ENCODE measurements around the gene GPC6. TPM values are rescaled to one million over a fixed set of nuclear protein-coding genes. Genes with fewer than 3 reads are reported as not detected.

The GPC6 gene
- total and polyA plus RNA-seq, 2 donors (not counting 3 experiments of a cell fraction or from before 2014, with no cell fraction given): 0.01 TPM; not detected in 1

DNA sequence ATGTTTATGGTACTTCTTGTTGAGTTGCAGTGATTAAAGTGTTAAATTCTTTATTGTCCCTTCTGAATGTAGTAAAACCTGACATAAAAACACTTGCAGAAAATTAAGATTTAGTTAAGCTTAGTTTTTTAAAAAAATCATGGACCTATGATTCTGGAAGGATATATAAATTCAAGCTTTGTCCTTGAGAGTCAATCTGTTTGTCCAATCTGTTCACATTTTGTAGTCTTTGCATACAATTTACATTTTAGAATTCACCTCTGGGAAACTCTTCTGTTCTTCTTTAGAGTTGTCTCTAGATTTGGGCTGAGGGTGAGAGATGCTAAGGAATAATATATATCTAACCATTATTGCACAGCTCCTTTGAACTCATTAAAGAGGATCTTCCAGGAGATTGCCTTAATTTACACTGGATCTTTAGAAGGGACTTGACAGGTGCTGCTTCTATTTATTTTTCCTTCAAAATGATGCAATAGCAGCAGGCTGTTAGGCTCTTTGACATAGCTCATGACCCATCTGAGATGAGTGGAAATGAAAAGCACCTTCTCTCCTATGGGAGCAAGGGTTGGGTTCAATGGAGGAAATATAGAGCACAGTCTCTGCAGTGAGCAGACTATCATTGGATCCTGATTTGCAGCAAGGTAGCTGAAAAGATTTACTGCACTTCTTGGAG is 433.9 kb downstream of the GPC6 start:
- no peak overlapping the region for H3K27ac ChIP-seq (ENCODE audit: insufficient read depth, low read depth, low read length)
- H3K4me3 ChIP-seq (replicated peaks in 1 of 3; ENCODE audit: insufficient read depth in 1 of 3, low read depth in 1 of 3, low read length in 3 of 3): no peak overlapping the region
- no peak overlapping the region for H3K4me2 ChIP-seq (ENCODE audit: insufficient read depth, low read length)
- H2AFZ ChIP-seq (ENCODE audit: low read depth, low read length): no peak overlapping the region
- intact Hi-C loops (cut with micrococcal nuclease) (no loop called here), dilution Hi-C loops (cut with MboI; ENCODE audit: extremely low pct_ligation_motif_present, low sequenced_read_pairs) (no loop called here)
- H3K79me2 ChIP-seq (ENCODE audit: control insufficient read depth, insufficient read depth, low read length): no peaks in the 10 kb centered on the region
- no peak for TF ChIP-seq POLR2A (IDR thresholded peaks at IDR 0.05; ENCODE audit: low read depth, low read length)
- no peaks in the 10 kb centered on the region for H3K36me3 ChIP-seq (ENCODE audit: control insufficient read depth in 2 of 2, extremely low read depth in 1 of 2, insufficient read depth in 2 of 2, low read length in 2 of 2)
- no peaks in the 10 kb centered on the region for H3K9me1 ChIP-seq (replicated peaks; ENCODE audit: control insufficient read depth, extremely low read depth, insufficient read depth, low read length)
- CTCF ChIA-PET: no interaction called here
- FAIRE-seq: no peak
- no peaks in the 10 kb centered on the region for H3K9me3 ChIP-seq (replicated peaks; ENCODE audit: control insufficient read depth, insufficient read depth, low read length)
- H3K27me3 ChIP-seq (ENCODE audit: control insufficient read depth in 2 of 2, insufficient read depth in 2 of 2, low read length in 2 of 2): no peaks in the 10 kb centered on the region
- H3K4me1 ChIP-seq (ENCODE audit: control insufficient read depth, extremely low read depth, insufficient read depth, low read length): no peaks in the 10 kb centered on the region
- H3K9ac ChIP-seq (replicated peaks; ENCODE audit: extremely low read depth, insufficient read depth, low read length): no peak overlapping the region
- H4K20me1 ChIP-seq (replicated peaks; ENCODE audit: control insufficient read depth, extremely low read depth, insufficient read depth, low read length): no peaks in the 10 kb centered on the region
- no TSS peak for BruUV-seq (replicated peaks)
- POLR2A ChIA-PET: no interaction called here
- DNase-seq (ENCODE audit: low read depth, low spot score): no peak

- Histone ChIP-seq H2AFZ (ENCODE audit: low read depth, low read length) (no peak overlapping the region), H4K20me1 (replicated peaks; ENCODE audit: control insufficient read depth, extremely low read depth, insufficient read depth, low read length) (no peaks in the 10 kb centered on the region), H3K9me3 (replicated peaks; ENCODE audit: control insufficient read depth, insufficient read depth, low read length) (no peaks in the 10 kb centered on the region), H3K4me3 (replicated peaks in 1 of 3; ENCODE audit: insufficient read depth in 1 of 3, low read depth in 1 of 3, low read length in 3 of 3) (no peak overlapping the region), H3K36me3 (ENCODE audit: control insufficient read depth in 2 of 2, extremely low read depth in 1 of 2, insufficient read depth in 2 of 2, low read length in 2 of 2) (no peaks in the 10 kb centered on the region), H3K27me3 (ENCODE audit: control insufficient read depth in 2 of 2, insufficient read depth in 2 of 2, low read length in 2 of 2) (no peaks in the 10 kb centered on the region), H3K9ac (replicated peaks; ENCODE audit: extremely low read depth, insufficient read depth, low read length) (no peak overlapping the region), H3K27ac (ENCODE audit: insufficient read depth, low read depth, low read length) (no peak overlapping the region), H3K79me2 (ENCODE audit: control insufficient read depth, insufficient read depth, low read length) (no peaks in the 10 kb centered on the region), H3K4me1 (ENCODE audit: control insufficient read depth, extremely low read depth, insufficient read depth, low read length) (no peaks in the 10 kb centered on the region), H3K9me1 (replicated peaks; ENCODE audit: control insufficient read depth, extremely low read depth, insufficient read depth, low read length) (no peaks in the 10 kb centered on the region), H3K4me2 (ENCODE audit: insufficient read depth, low read length) (no peak overlapping the region)
- BruUV-seq (replicated peaks): no TSS peak
- intact Hi-C loops (cut with micrococcal nuclease) (no loop called here), dilution Hi-C loops (cut with MboI; ENCODE audit: extremely low pct_ligation_motif_present, low sequenced_read_pairs) (no loop called here)
- DNase-seq (ENCODE audit: low read depth, low spot score): no peak
- ChIA-PET CTCF (no interaction called here), POLR2A (no interaction called here)
- FAIRE-seq: no peak
- TF ChIP-seq FOS (IDR thresholded peaks at IDR 0.05; ENCODE audit: borderline replicate concordance, insufficient read depth, low read length): no peak
Measured at GRCh38 chr13:93670866-93671265, 444.3 kb downstream of the GPC6 start.

Measured in endothelial cell of umbilical vein (primary cell).